K562 (cell line): ENCODE data around the gene PLXNB2. TPM values are rescaled to one million over a fixed set of nuclear protein-coding genes. Genes with fewer than 3 reads are reported as not detected.

ENCODE experiments used
- ATAC-seq: fragments of 200-7000 bp; cut with Tn5 transposase; 3 replicates; pipeline ENCODE4 v1.9.1; 2020; ENCODE audit warnings: moderate library complexity
- BruUV-seq: library from RNA; stranded (reverse); fragments of 400-500 nt; replicated peaks from 2 replicates; lab custom pipeline; 2021; lab: Mats Ljungman, UMichigan
- CTCF ChIA-PET: fragments of 300-600 bp; formaldehyde crosslinking; extraction: SDS; loops from one replicate; lab custom pipeline; 2021; ENCODE audit warnings: low intra/inter-chr PET ratio; lab: Yijun Ruan, JAX
- POLR2A ChIA-PET: fragments of 300-600, 350-650 bp; sonication (Branson Sonifier 250); formaldehyde crosslinking; extraction: SDS; loops from one replicate; lab custom pipeline; 2021; ENCODE audit warnings: antibody characterized with exemption, inconsistent platforms; lab: Yijun Ruan, JAX
- DNase-seq, 4 experiments: peaks; one replicate each; pipeline versions ENCODE4 v3.0.0 to v3.0.0-alpha.2; 2011 to 2018; ENCODE audit warnings: low spot score in 3 of 4, mixed read lengths in 3 of 4; ENCODE audit errors: extremely low read depth in 1 of 4
- FAIRE-seq: peaks from 2 replicates; lab custom pipeline; 2011; peaks lifted over from hg19 to GRCh38; lab: Jason Lieb, UNC
- H2AFZ ChIP-seq: 2 replicates; pipeline ENCODE4 v1.6.0; 2011; ENCODE audit warnings: low read depth, low read length, control low read depth, inconsistent platforms
- H3K27ac ChIP-seq: fragments of 200-600 bp; 3 replicates; pipeline ENCODE4 v1.8.0; 2011; ENCODE audit warnings: low read depth, mild to moderate bottlenecking, control low read depth, inconsistent platforms, low read length, moderate library complexity, mixed read lengths; ENCODE audit errors: extremely low read depth
- H3K27me3 ChIP-seq, 2 experiments: fragments of 300-600 bp in 1 of 2; 2 replicates in 1 of 2; 3 replicates in 1 of 2; pipeline versions ENCODE4 v1.6.0 to v1.8.0; 2011; ENCODE audit warnings: inconsistent platforms in 2 of 2, low read length in 2 of 2, mild to moderate bottlenecking in 1 of 2, mixed read lengths in 1 of 2, moderate library complexity in 1 of 2; ENCODE audit not compliant: control insufficient read depth in 2 of 2, insufficient read depth in 2 of 2
- H3K36me3 ChIP-seq: fragments of 300-600 bp; 3 replicates; pipeline ENCODE4 v1.8.0; 2011; ENCODE audit warnings: mild to moderate bottlenecking, low read length, inconsistent platforms; ENCODE audit not compliant: control insufficient read depth, insufficient read depth
- H3K4me1 ChIP-seq, 2 experiments: fragments of 200-600 bp in 1 of 2; replicated peaks in 1 of 2; 2 replicates in 1 of 2; 3 replicates in 1 of 2; pipeline versions ENCODE4 v1.5.1 to v1.8.0; 2011; ENCODE audit warnings: inconsistent platforms in 2 of 2, low read length in 2 of 2, mild to moderate bottlenecking in 1 of 2, mixed read lengths in 1 of 2, moderate library complexity in 1 of 2; ENCODE audit not compliant: control insufficient read depth in 2 of 2, insufficient read depth in 2 of 2
- H3K4me2 ChIP-seq: 2 replicates; pipeline ENCODE4 v1.6.1; 2011; ENCODE audit warnings: low read length, control low read depth, inconsistent platforms, mixed read lengths; ENCODE audit not compliant: insufficient read depth
- H3K4me3 ChIP-seq: fragments of 200-600 bp; sonication (generic), shearing (Covaris generic); 2 replicates; pipeline ENCODE4 v1.5.1; 2016; ENCODE audit warnings: control low read depth, inconsistent platforms
- H3K79me2 ChIP-seq: fragments of 200-600 bp; 3 replicates; pipeline ENCODE4 v1.8.0; 2011; ENCODE audit warnings: low read length, inconsistent platforms; ENCODE audit not compliant: control insufficient read depth, insufficient read depth
- H3K9ac ChIP-seq, 2 experiments: 2 replicates each; pipeline versions ENCODE4 v1.6.0 to v1.6.1; 2011; ENCODE audit warnings: low read depth in 2 of 2, low read length in 2 of 2, control low read depth in 1 of 2, inconsistent platforms in 1 of 2, mild to moderate bottlenecking in 1 of 2, mixed read lengths in 1 of 2; ENCODE audit not compliant: insufficient read depth in 1 of 2
- H3K9me1 ChIP-seq: one replicate; pipeline ENCODE4 v1.6.0; 2011; ENCODE audit warnings: inconsistent platforms, mild to moderate bottlenecking, low read length, moderate library complexity; ENCODE audit not compliant: control insufficient read depth, insufficient read depth
- H3K9me3 ChIP-seq: replicated peaks from 2 replicates; pipeline ENCODE4 v1.5.1; 2011; ENCODE audit warnings: low read depth, low read length, inconsistent platforms; ENCODE audit not compliant: control insufficient read depth, insufficient read depth
- H4K20me1 ChIP-seq: replicated peaks from 2 replicates; pipeline ENCODE4 v1.6.1; 2011; ENCODE audit warnings: low read length, inconsistent platforms, mixed read lengths; ENCODE audit not compliant: control insufficient read depth, insufficient read depth
- HDAC8 ChIP-seq: fragments of 450-650 bp; IDR thresholded peaks from 2 replicates; pipeline ENCODE4 v1.6.1; 2016; ENCODE audit warnings: mild to moderate bottlenecking, missing genetic modification characterization, moderate library complexity, missing compliant biosample characterization
- KDM5B ChIP-seq: fragments of 200-600 bp; sonication (generic); IDR thresholded peaks from 2 replicates; pipeline ENCODE4 v1.6.1; 2012; ENCODE audit warnings: low read depth, mild to moderate bottlenecking, moderate library complexity, low read length, control low read depth, inconsistent platforms; ENCODE audit not compliant: insufficient replicate concordance
- NFIC ChIP-seq: fragments of 450-650 bp; IDR thresholded peaks from 2 replicates; pipeline ENCODE4 v1.6.1; 2017; ENCODE audit warnings: mild to moderate bottlenecking, inconsistent platforms
- SAFB ChIP-seq: fragments of 200-400 bp; formaldehyde crosslinking; IDR thresholded peaks from 2 replicates; pipeline ENCODE4 v1.6.1; 2017; ENCODE audit warnings: low read depth, low read length, borderline replicate concordance
- SIN3A ChIP-seq, 2 experiments: fragments of 150-350 bp in 1 of 2; IDR thresholded peaks; 2 replicates each; pipeline ENCODE4 v1.6.1; 2011 to 2016; ENCODE audit warnings: borderline replicate concordance in 2 of 2, low read depth in 2 of 2, low read length in 2 of 2, mild to moderate bottlenecking in 2 of 2, moderate library complexity in 2 of 2; ENCODE audit not compliant: control insufficient read depth in 1 of 2
- WGBS: fragments of 100-300 bp; shearing (Covaris generic); methylation state at CpG from one replicate; pipeline ENCODE4 v1.1.6; 2016; ENCODE audit warnings: low coverage, mixed read lengths; ENCODE audit not compliant: insufficient coverage; ENCODE audit errors: missing lambda C conversion rate; 5-methylcytosine and 5-hydroxymethylcytosine counted together
- in situ Hi-C: fragments of 300-500 bp; cut with MboI; formaldehyde crosslinking; loops from 4 replicates; pipeline ENCODE4 v1.15.0; 2018; ENCODE audit warnings: inconsistent platforms, mixed read lengths
- intact Hi-C: fragments of 100-400 bp; cut with micrococcal nuclease; formaldehyde crosslinking; loops from 2 replicates; pipeline ENCODE4 v1.14.2; 2022
- polyA plus RNA-seq, 8 experiments: library from polyadenylated mRNA; depleted of rRNA in 4 of 8; stranded (reverse) in 5 of 8; unstranded in 3 of 8; fragments of >200 nt; fragmentation: Nextera tagmentation in 2 of 8; fragmentation: Illumina TruSeq in 1 of 8; extraction: Ambion mirVana in 2 of 8; extraction: Trizol in 1 of 8; gene quantifications; 2 replicates each; pipeline versions ENCODE4 v1.2.1 to v1.2.3, GENCODE V29; 2011 to 2014; ENCODE audit warnings: inconsistent platforms in 1 of 8, missing spikeins in 1 of 8
- total RNA-seq, 7 experiments: library from RNA; depleted of rRNA in 6 of 7; stranded (reverse); fragments of >200 nt in 6 of 7; fragmentation: Illumina TruSeq in 2 of 7; extraction: Trizol in 2 of 7; gene quantifications; 2 replicates each; pipeline versions ENCODE4 v1.2.1 to v1.2.3, GENCODE V29; 2011 to 2021; ENCODE audit warnings: low replicate concordance in 1 of 7

Gene PLXNB2
- total and polyA plus RNA-seq, 9 of the 15 experiments (the other 6 are each of a cell fraction or from before 2014, with no cell fraction given) = 0.15 to 45.1 (median 13.6) TPM

GRCh38 chr22:50326225-50326955 is 18.9 kb upstream of the PLXNB2 start:
- POLR2A ChIA-PET = interaction anchor here (0.7 kb wide), 1 partner anchor 55 kb away, joined by 3 read pairs; no protein-coding TSS in a partner anchor
- no peaks in the 10 kb centered on the region for H4K20me1 ChIP-seq
- peak overlapping the region; percentile 66 for H3K4me2 ChIP-seq
- no peaks in the 10 kb centered on the region for H3K9me3 ChIP-seq
- no peak overlapping the region; the same call in 1 of the 3 replicates for H3K27ac ChIP-seq
- ATAC-seq (no peak; the same call in 1 of the 3 replicates), DNase-seq (no peak), FAIRE-seq (no peak)
- intact Hi-C loops = loop anchor here (5.0 kb wide), 1 partner anchor 54 kb away; the partner anchor contains the start of gene MAPK11
- H3K36me3 ChIP-seq = no peaks in the 10 kb centered on the region
- H2AFZ ChIP-seq = peak overlapping the region; percentile 80
- TF ChIP-seq SAFB = no peak
- peak; percentile 29; the same call in 1 of the 2 replicates for TF ChIP-seq NFIC
- TF ChIP-seq SIN3A (IDR thresholded peaks at IDR 0.05; ENCODE audit: borderline replicate concordance in 2 of 2, control insufficient read depth in 1 of 2, low read depth in 2 of 2, low read length in 2 of 2) = 0 out of 4 replicates have a peak, but pooled peaks of 1 of the 2 experiments have one; percentile 4
- no peak for TF ChIP-seq HDAC8
- peak; percentile 10 for TF ChIP-seq KDM5B
- TF ChIP-seq, all 486 proteins: peak for 3
- Histone ChIP-seq H3K79me2 (peaks cover 18% of the 10 kb centered on the region), H3K9ac (peak overlapping the region; percentile 46 to 98; a peak in 3 of 4 replicates), H3K27me3 (no peaks in the 10 kb centered on the region), H3K4me3 (peak overlapping the region; percentile 60), H3K9me1 (no peaks in the 10 kb centered on the region), H3K4me1 (peaks cover 2 to 28% of the 10 kb centered on the region in 2 experiments; a peak in 4 of 5 replicates)
- 26% methylated on average over 22 of the region's 56 CpGs for WGBS
- BruUV-seq = no TSS peak
- CTCF ChIA-PET = interaction anchor here (0.8 to 1.0 kb wide), 2 partner anchors 16 to 50 kb away, joined by 3 to 4 read pairs; partner anchors contain the start of gene PPP6R2
- in situ Hi-C loops = loop anchor here (5.0 kb wide), 1 partner anchor 54 kb away; the partner anchor contains the start of gene MAPK11
